Uterus (tissue), 4 donors: ENCODE measurements around the gene BCL2L14. TPM values are rescaled to one million over a fixed set of nuclear protein-coding genes. Genes with fewer than 3 reads are reported as not detected.

Experiments
- DNase-seq, 2 donors: peaks; one replicate each; pipeline ENCODE4 v3.0.0-alpha.2; 2019 to 2020
- H3K27ac ChIP-seq, 2 donors: fragments of 200-600 bp; sonication (generic); 1 replicate in 1 of 2; 2 replicates in 1 of 2; pipeline ENCODE4 v1.5.1; 2016 to 2018
- H3K27me3 ChIP-seq, 2 donors: fragments of 200-600 bp; sonication (generic); one replicate each; pipeline ENCODE4 v1.5.1; 2018 to 2019; ENCODE audit warnings: control low read depth in 1 of 2
- H3K36me3 ChIP-seq, 2 donors: fragments of 200-600 bp; sonication (generic); one replicate each; pipeline ENCODE4 v1.5.1; 2019; ENCODE audit warnings: control low read depth in 1 of 2
- H3K4me1 ChIP-seq, 2 donors: fragments of 200-600 bp; sonication (generic); one replicate each; pipeline ENCODE4 v1.5.1; 2018 to 2019; ENCODE audit warnings: control low read depth in 1 of 2
- H3K4me3 ChIP-seq, 2 donors: fragments of 200-600 bp; sonication (generic); 1 replicate in 1 of 2; 2 replicates in 1 of 2; pipeline ENCODE4 v1.5.1; 2018 to 2019; ENCODE audit warnings: mild to moderate bottlenecking in 1 of 2
- H3K9me3 ChIP-seq, 2 donors: fragments of 200-600 bp; sonication (generic); one replicate each; pipeline ENCODE4 v1.5.1; 2019; ENCODE audit warnings: control low read depth in 1 of 2
- POLR2A ChIP-seq, 2 donors: fragments of 450-650 bp; IDR thresholded peaks; one replicate each; pipeline ENCODE4 v1.6.1; 2016; ENCODE audit warnings: antibody characterized with exemption in 2 of 2, mild to moderate bottlenecking in 1 of 2, moderate library complexity in 1 of 2
- intact Hi-C: fragments of 100-400 bp; cut with DNase I; formaldehyde crosslinking; loops from one replicate; pipeline ENCODE4 v1.15.1; 2023; ENCODE audit warnings: low total_unique reads
- total RNA-seq, 4 donors: library from RNA; depleted of rRNA in 3 of 4; stranded (reverse); fragments of >200 nt in 3 of 4; gene quantifications; one replicate each; pipeline versions ENCODE4 v1.1.0 to v1.2.4, GENCODE V29; 2014 to 2023
- TF ChIP-seq, protein P1 (sequence below), 4 experiments: fragments of 200-600 bp in 2 of 4; fragments of 450-650 bp in 2 of 4; sonication (generic) in 2 of 4; IDR thresholded peaks; one replicate each; pipeline ENCODE4 v1.5.1; 2016 to 2019; ENCODE audit warnings: antibody characterized with exemption in 4 of 4, mild to moderate bottlenecking in 2 of 4, moderate library complexity in 1 of 4
- donor health status: DM: yes; HTN: yes; CAD: no.

BCL2L14 gene
- total RNA-seq, 4 donors from 2014 or later = not detected

- Histone ChIP-seq H3K9me3 (no peaks in the 10 kb centered on the region), H3K27me3 (no peaks in the 10 kb centered on the region), H3K4me1 (no peaks in the 10 kb centered on the region), H3K36me3 (no peaks in the 10 kb centered on the region), H3K27ac (no peak overlapping the region), H3K4me3 (no peak overlapping the region)
- no peak for TF ChIP-seq POLR2A (IDR thresholded peaks at IDR 0.05)
- TF ChIP-seq, protein P1, sequence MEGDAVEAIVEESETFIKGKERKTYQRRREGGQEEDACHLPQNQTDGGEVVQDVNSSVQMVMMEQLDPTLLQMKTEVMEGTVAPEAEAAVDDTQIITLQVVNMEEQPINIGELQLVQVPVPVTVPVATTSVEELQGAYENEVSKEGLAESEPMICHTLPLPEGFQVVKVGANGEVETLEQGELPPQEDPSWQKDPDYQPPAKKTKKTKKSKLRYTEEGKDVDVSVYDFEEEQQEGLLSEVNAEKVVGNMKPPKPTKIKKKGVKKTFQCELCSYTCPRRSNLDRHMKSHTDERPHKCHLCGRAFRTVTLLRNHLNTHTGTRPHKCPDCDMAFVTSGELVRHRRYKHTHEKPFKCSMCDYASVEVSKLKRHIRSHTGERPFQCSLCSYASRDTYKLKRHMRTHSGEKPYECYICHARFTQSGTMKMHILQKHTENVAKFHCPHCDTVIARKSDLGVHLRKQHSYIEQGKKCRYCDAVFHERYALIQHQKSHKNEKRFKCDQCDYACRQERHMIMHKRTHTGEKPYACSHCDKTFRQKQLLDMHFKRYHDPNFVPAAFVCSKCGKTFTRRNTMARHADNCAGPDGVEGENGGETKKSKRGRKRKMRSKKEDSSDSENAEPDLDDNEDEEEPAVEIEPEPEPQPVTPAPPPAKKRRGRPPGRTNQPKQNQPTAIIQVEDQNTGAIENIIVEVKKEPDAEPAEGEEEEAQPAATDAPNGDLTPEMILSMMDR (IDR thresholded peaks at IDR 0.05) = no peak
- no peak for DNase-seq
- intact Hi-C loops = no loop called here
These were observed 16.4 kb downstream of the BCL2L14 start for GRCh38 chr12:12086973-12087692.

- H3K4me1 ChIP-seq = no peaks in the 10 kb centered on the region
- no peaks in the 10 kb centered on the region for H3K9me3 ChIP-seq
- intact Hi-C loops = no loop called here
- no peak overlapping the region for H3K4me3 ChIP-seq
- no peaks in the 10 kb centered on the region for H3K36me3 ChIP-seq
- no peak overlapping the region for H3K27ac ChIP-seq
- DNase-seq = no peak
- no peak for TF ChIP-seq POLR2A (IDR thresholded peaks at IDR 0.05)
- TF ChIP-seq, protein P1 (IDR thresholded peaks at IDR 0.05) = no peak
- no peaks in the 10 kb centered on the region for H3K27me3 ChIP-seq
These were observed 16.9 kb downstream of the BCL2L14 start for GRCh38 chr12:12087693-12088034.

DNA sequence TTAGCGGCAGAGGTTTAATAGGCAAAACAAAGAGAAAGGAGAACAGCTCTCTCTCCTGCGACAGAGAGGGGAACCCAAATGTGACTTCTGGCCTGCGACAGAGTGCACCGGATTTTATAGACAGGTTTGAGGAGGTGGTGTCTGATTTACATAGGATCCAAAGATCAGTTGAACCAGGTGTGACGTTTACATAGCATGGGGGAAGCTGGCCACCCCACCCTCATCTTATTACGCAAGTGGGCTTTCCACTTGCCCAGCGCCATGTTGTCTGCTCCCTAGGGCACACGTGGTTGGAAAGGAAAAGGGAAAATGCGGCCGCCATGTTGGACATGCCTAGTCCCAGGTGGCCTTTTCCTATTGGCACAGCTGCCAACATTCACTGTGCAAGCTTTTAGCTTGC is 17.4 kb downstream of the BCL2L14 start:
- Histone ChIP-seq H3K4me1 (no peaks in the 10 kb centered on the region), H3K9me3 (no peaks in the 10 kb centered on the region), H3K27me3 (no peaks in the 10 kb centered on the region), H3K36me3 (no peaks in the 10 kb centered on the region), H3K27ac (no peak overlapping the region), H3K4me3 (no peak overlapping the region)
- no peak for TF ChIP-seq POLR2A (IDR thresholded peaks at IDR 0.05)
- TF ChIP-seq, protein P1 (IDR thresholded peaks at IDR 0.05) = no peak
- no peak for DNase-seq
- intact Hi-C loops = no loop called here

DNA sequence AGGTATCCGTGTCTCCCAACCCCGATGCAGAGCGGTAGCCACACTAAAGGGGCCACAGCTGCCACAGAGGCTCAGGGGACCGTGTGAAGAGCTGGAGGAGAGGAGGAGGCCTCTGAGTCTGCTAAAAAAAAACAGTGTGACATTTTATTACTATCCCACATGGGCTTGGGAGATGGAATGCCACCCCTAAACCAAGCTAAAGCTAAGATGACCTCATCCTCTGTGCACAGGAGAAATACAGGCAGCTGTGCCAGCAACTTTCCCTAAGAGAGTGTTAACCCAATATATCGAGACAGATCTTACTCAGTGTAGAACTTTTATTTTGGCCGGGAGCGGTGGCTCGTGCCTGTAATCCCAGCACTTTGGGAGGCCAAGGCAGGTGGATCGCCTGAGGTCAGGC is 18.0 kb downstream of the BCL2L14 start:
- H3K4me3 ChIP-seq = no peak overlapping the region
- no peaks in the 10 kb centered on the region for H3K4me1 ChIP-seq
- H3K27ac ChIP-seq = no peak overlapping the region
- H3K27me3 ChIP-seq = no peaks in the 10 kb centered on the region
- no peaks in the 10 kb centered on the region for H3K36me3 ChIP-seq
- intact Hi-C loops = no loop called here
- TF ChIP-seq, protein P1 (IDR thresholded peaks at IDR 0.05) = no peak
- no peak for TF ChIP-seq POLR2A (IDR thresholded peaks at IDR 0.05)
- DNase-seq = no peak
- no peaks in the 10 kb centered on the region for H3K9me3 ChIP-seq

GRCh38 chr12:12091071-12091470 is 20.3 kb downstream of the BCL2L14 start:
- Histone ChIP-seq H3K9me3 (no peaks in the 10 kb centered on the region), H3K36me3 (no peaks in the 10 kb centered on the region), H3K4me1 (no peaks in the 10 kb centered on the region), H3K27me3 (no peaks in the 10 kb centered on the region), H3K27ac (no peak overlapping the region), H3K4me3 (no peak overlapping the region)
- DNase-seq = no peak
- intact Hi-C loops = loop anchor here (5.0 kb wide), 1 partner anchor 124 kb away; no protein-coding TSS in a partner anchor
- TF ChIP-seq POLR2A (IDR thresholded peaks at IDR 0.05) = no peak
- TF ChIP-seq, protein P1 (IDR thresholded peaks at IDR 0.05) = no peak
